Activated CD8-positive, alpha-beta T cell treated with anti-CD3 and anti-CD28 coated beads for 36 hours (primary cell): ENCODE data around the gene DNAH8. TPM values are rescaled to one million over a fixed set of nuclear protein-coding genes. Genes with fewer than 3 reads are reported as not detected.

ENCODE experiments used
- ATAC-seq: fragments of 200-7000 bp; cut with Tn5 transposase; one replicate; pipeline ENCODE4 v1.10.0; 2021; ENCODE audit warnings: mild to moderate bottlenecking, moderate library complexity
- CTCF ChIA-PET: fragments of 350-600 bp; sonication (Branson Sonifier 250); formaldehyde crosslinking; loops from one replicate; lab custom pipeline; 2021; ENCODE audit warnings: antibody characterized with exemption; lab: Charles Lee
- POLR2A ChIA-PET: fragments of 350-600 bp; sonication (Branson Sonifier 250); formaldehyde crosslinking; loops from one replicate; lab custom pipeline; 2021; ENCODE audit warnings: antibody characterized with exemption; lab: Charles Lee
- DNase-seq: peaks from one replicate; pipeline ENCODE4 v3.0.0-alpha.2; 2020
- H3K27ac Mint-ChIP-seq: one replicate; pipeline ENCODE4 v1.8.0; 2021; ENCODE audit warnings: mild to moderate bottlenecking, mixed read lengths
- H3K27me3 Mint-ChIP-seq: one replicate; pipeline ENCODE4 v1.8.0; 2021; ENCODE audit warnings: mixed read lengths
- H3K36me3 Mint-ChIP-seq: one replicate; pipeline ENCODE4 v1.8.0; 2021; ENCODE audit warnings: low read depth, mixed read lengths
- H3K4me1 Mint-ChIP-seq: one replicate; pipeline ENCODE4 v1.8.0; 2021; ENCODE audit warnings: low read depth, mixed read lengths
- H3K4me3 Mint-ChIP-seq: one replicate; pipeline ENCODE4 v1.8.0; 2021; ENCODE audit warnings: mild to moderate bottlenecking, moderate library complexity, mixed read lengths
- H3K9me3 Mint-ChIP-seq: one replicate; pipeline ENCODE4 v1.8.0; 2021; ENCODE audit warnings: mixed read lengths
- intact Hi-C: fragments of 100-400 bp; cut with micrococcal nuclease; formaldehyde crosslinking; loops from one replicate; pipeline ENCODE4 v1.10.0; 2022
- total RNA-seq, 2 experiments: library from RNA; stranded (reverse); gene quantifications; one replicate each; pipeline ENCODE4 v1.2.3, GENCODE V29; 2021
- TF ChIP-seq, protein P1 (sequence below): fragments of 200-600 bp; IDR thresholded peaks from one replicate; pipeline ENCODE4 v1.8.0; 2022; ENCODE audit warnings: antibody characterized with exemption, mild to moderate bottlenecking

The DNAH8 gene
- total RNA-seq, 2 experiments from 2014 or later: not detected

DNA sequence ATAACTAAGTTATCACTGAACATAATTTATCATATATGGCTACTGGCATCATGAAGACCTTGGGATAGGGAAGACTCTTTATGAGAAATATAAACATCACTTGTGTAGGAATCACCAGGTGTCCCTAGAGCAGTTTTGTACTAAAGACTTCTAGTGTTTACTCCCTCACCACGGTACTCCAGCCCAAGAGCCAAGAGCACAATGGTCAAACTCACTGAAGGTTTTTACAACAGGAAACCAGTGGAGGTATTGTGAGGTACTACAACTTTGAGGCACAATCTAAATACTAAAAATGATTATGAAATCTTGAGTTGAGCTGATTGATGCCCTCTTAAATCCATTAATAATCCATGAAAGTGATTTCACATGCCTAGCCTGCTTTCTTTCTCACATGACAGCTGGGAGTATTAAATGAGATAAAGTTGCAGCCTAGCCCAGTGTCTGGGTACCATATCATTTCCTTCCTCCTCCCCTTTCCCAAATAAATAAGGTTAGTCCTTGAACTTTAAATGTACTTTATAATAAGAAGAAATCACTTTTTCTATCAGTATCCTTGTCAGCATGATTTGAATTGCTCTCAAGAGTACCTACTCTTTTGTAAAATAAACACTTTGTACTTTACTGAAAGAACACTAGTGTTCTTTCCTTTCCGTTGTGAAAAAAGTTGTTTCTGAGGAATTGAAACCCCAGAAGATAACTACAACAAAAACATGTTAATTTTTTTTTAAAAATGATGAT, 38.7 kb upstream of the DNAH8 start:
- ATAC-seq (no peak), DNase-seq (no peak)
- peaks cover 40% of the 10 kb centered on the region for H3K36me3 Mint-ChIP-seq
- ChIA-PET POLR2A (no interaction called here), CTCF (interaction anchor here (1.4 kb wide), 1 partner anchor 12 kb away, joined by 4 read pairs; no protein-coding TSS in a partner anchor)
- H3K4me3 Mint-ChIP-seq: no peak overlapping the region
- peaks cover 23% of the 10 kb centered on the region for H3K4me1 Mint-ChIP-seq
- intact Hi-C loops: loop anchor here (10.0 kb wide), 1 partner anchor 162 kb away; no protein-coding TSS in a partner anchor
- no peak overlapping the region for H3K27ac Mint-ChIP-seq
- H3K9me3 Mint-ChIP-seq: peaks cover 2% of the 10 kb centered on the region
- TF ChIP-seq, protein P1, sequence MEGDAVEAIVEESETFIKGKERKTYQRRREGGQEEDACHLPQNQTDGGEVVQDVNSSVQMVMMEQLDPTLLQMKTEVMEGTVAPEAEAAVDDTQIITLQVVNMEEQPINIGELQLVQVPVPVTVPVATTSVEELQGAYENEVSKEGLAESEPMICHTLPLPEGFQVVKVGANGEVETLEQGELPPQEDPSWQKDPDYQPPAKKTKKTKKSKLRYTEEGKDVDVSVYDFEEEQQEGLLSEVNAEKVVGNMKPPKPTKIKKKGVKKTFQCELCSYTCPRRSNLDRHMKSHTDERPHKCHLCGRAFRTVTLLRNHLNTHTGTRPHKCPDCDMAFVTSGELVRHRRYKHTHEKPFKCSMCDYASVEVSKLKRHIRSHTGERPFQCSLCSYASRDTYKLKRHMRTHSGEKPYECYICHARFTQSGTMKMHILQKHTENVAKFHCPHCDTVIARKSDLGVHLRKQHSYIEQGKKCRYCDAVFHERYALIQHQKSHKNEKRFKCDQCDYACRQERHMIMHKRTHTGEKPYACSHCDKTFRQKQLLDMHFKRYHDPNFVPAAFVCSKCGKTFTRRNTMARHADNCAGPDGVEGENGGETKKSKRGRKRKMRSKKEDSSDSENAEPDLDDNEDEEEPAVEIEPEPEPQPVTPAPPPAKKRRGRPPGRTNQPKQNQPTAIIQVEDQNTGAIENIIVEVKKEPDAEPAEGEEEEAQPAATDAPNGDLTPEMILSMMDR: no peak
- H3K27me3 Mint-ChIP-seq: no peaks in the 10 kb centered on the region

- Mint-ChIP-seq H3K27ac (peak overlapping the region; percentile 25), H3K4me1 (peaks cover 21% of the 10 kb centered on the region), H3K9me3 (peaks cover 2% of the 10 kb centered on the region), H3K4me3 (no peak overlapping the region), H3K27me3 (no peaks in the 10 kb centered on the region), H3K36me3 (peaks cover 46% of the 10 kb centered on the region)
- DNase-seq (no peak), ATAC-seq (no peak)
- TF ChIP-seq, protein P1: no peak
- CTCF ChIA-PET: interaction anchor here (1.4 kb wide), 1 partner anchor 11 kb away, joined by 4 read pairs; no protein-coding TSS in a partner anchor
- POLR2A ChIA-PET: no interaction called here
- intact Hi-C loops: loop anchor here (10.0 kb wide), 1 partner anchor 162 kb away; no protein-coding TSS in a partner anchor
Measured at GRCh38 chr6:38676974-38677544, 38.1 kb upstream of the DNAH8 start.

GRCh38 chr6:38678178-38678760, 36.8 kb upstream of the DNAH8 start:
- intact Hi-C loops: loop anchor here (10.0 kb wide), 1 partner anchor 163 kb away; no protein-coding TSS in a partner anchor
- peaks cover 2% of the 10 kb centered on the region for H3K9me3 Mint-ChIP-seq
- TF ChIP-seq, protein P1: no peak
- no peaks in the 10 kb centered on the region for H3K27me3 Mint-ChIP-seq
- peaks cover 14% of the 10 kb centered on the region for H3K4me1 Mint-ChIP-seq
- no peak overlapping the region for H3K4me3 Mint-ChIP-seq
- ATAC-seq (no peak), DNase-seq (no peak)
- no peak overlapping the region for H3K27ac Mint-ChIP-seq
- CTCF ChIA-PET: no interaction called here
- POLR2A ChIA-PET: interaction anchor here (0.6 kb wide), 1 partner anchor 653 kb away, joined by 3 read pairs; no protein-coding TSS in a partner anchor
- peaks cover 49% of the 10 kb centered on the region for H3K36me3 Mint-ChIP-seq

DNA sequence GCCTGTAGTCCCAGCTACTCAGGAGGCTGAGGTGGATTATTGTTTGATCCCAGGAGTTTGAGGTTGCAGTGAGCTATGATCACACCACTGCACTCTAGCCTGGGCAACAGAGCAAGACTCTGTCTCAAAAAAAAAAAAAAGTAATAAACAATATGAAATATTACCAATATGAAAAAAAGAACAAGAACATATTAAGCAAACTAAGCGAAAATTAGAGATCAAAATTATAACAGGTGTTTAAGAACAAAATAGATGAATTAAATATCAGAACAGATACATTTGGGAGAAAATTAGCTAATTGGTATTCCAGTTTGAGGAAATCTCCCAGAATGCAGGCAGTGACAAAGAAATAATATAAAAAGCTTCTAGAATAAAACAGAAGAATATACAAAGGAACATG, 35.4 kb upstream of the DNAH8 start:
- ChIA-PET POLR2A (no interaction called here), CTCF (no interaction called here)
- intact Hi-C loops: loop anchor here (10.0 kb wide), 1 partner anchor 165 kb away; no protein-coding TSS in a partner anchor
- Mint-ChIP-seq H3K4me3 (no peak overlapping the region), H3K9me3 (no peaks in the 10 kb centered on the region), H3K27ac (no peak overlapping the region), H3K27me3 (no peaks in the 10 kb centered on the region), H3K36me3 (peaks cover 47% of the 10 kb centered on the region), H3K4me1 (peaks cover 3% of the 10 kb centered on the region)
- ATAC-seq (no peak), DNase-seq (no peak)
- TF ChIP-seq, protein P1: no peak
